DMS153 treated with DMSO at 0.1 percent for 48 hours (cell line): ENCODE data around the gene SPRR2E.
A peak's percentile ranks its signal among the peaks of the same experiment; 100 is the strongest.
"Not testable (repeated sequence)": the region's sequence is repeated elsewhere in the genome, so short reads cannot be mapped to it uniquely, and the experiment has no call there.

ENCODE experiments used
- DNase-seq: peaks from one replicate; lab custom pipeline; 2025; ENCODE audit not compliant: unreplicated experiment; lab: John Stamatoyannopoulos, UW

SPRR2E gene

DNA sequence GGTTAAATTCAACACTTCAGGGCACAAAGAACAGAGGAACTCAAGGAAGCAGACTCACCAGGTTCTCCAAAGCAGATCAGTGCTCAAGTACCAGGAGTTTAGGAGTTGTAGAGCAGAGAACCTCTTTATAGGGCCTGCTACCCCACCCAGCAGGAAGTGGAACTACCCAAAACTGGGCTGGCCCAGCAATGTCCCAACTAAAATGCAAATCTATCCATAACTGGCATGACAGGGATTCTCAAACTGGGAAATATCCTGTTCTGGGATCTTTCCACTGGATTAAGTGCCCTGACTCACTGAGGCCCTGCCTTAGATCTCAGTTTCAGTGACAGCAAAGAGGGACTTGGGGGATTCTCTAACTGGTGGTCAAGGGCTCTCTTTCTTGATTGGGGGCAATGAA, at the start of gene SPRR2E:
TSS of gene SPRR2E (minus strand) at position 101 of the 400 bp plus-strand sequence. CDS start 775 bp downstream, outside the sequence.
- no peak for DNase-seq

GRCh38 chr1:153141377-153141776, 47.1 kb upstream of the SPRR2E start:
- DNase-seq, result no peak

DNA sequence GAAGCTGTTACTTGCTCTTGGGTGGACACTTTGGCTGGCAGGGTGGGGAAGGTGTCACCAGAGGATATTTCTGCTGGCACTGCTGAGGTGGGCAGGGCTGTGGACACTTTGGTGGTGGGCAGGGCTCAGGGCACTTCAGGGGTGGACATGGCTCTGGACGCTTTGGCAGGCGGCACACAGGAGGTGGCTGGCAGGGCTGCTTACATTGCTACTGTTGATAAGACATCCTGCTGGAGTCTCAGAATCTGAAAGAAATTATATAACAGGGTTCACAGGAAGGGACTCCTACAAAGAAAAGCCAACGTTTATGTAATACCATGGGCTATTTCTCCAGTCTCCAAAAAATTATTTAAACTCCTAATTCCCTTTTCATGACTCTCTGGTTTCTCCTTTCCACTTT, 46.2 kb upstream of the SPRR2E start:
- DNase-seq, result no peak

- DNase-seq, result no peak
These were observed 39.4 kb upstream of the SPRR2E start for GRCh38 chr1:153133743-153134142.

- DNase-seq, result no peak
These were observed 38.9 kb upstream of the SPRR2E start for GRCh38 chr1:153133267-153133666.

DNA sequence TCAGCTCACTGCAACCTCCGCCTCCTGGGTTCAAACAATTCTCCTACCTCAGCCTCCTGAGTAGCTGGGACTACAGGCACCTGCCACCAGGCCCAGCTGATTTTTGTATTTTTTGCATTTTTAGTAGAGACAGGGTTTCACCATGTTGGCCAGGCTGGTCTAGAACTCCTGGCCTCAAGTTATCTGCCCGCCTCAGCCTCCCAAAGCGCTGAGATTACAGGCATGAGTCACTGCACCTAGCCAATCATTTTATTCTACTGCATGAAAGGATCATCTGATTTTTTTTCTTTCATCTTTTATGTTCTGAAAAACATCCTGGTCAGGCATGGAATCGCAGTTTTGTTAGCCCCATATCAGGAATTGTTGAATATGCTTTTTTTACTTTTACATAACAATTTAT, 34.4 kb upstream of the SPRR2E start:
- not testable (repeated sequence) for DNase-seq

GRCh38 chr1:153127296-153127695, 33.0 kb upstream of the SPRR2E start:
- DNase-seq, result no peak

DNA sequence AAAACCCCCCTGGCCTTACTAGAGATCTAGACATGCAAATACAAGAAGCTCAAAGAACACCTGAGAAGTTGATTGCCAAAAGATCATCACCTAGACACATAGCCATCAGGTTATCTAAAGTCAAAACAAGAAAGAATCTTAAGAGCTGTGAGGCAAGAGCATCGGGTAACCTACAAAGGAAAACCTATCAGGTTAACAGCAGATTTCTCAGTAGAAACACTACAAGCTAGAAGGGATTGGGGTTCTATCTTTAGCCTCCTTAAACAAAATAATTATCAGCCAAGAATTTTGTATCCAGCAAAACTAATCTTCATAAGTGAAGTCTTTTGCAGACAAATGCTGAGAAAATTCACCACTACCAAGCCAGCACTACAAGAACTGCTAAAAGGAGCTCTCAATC, 31.2 kb upstream of the SPRR2E start:
- DNase-seq, result no peak

DNA sequence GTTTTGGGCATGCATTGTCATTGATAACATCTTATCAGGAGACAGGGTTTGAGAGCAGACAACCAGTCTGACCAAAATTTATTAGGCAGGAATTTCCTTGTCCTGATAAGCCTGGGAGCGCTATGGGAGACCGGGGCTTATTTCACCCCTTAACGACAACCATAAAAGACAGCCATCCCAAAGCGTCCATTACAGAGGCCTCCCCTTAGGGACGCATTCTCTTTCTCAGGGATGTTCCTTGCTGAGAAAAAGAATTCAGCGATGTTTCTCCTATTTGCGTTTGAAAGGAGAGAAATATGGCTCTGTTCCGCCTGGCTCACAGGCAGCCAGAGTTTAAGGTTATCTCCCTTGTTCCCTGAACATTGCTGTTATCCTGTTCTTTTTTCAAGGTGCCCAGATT, 29.5 kb upstream of the SPRR2E start:
- DNase-seq, result not testable (repeated sequence)

DNA sequence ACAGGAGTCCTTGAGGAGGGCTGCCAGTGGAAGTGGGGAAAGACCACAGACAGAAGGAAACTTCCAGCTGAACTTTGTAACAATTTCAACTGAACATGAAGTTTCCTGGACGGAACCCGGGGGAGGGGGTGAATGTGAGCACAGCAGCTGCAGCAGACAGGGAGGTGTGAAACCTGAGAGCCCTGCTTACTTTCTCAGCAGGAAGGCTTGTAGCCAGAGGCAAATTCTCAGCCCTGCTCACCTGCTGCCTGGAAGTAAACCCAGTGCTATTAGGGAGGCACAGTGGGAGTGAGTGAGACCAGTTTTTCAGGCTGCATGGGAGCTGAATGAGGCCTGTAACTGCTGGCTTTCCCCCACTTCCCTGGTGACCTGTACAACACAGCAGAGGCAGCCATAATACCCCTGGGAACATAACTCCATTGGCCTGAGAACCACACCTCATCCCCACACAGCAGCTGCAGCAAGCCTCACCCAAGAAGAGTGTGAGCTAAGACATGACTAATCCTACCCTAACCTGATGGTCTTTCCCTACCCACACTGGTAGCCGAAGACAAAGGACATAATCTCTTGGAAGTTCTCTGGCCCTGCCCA, 28.6 kb upstream of the SPRR2E start:
- DNase-seq, result peak; percentile 87

GRCh38 chr1:153120945-153121344, 26.6 kb upstream of the SPRR2E start:
- no peak for DNase-seq

DNA sequence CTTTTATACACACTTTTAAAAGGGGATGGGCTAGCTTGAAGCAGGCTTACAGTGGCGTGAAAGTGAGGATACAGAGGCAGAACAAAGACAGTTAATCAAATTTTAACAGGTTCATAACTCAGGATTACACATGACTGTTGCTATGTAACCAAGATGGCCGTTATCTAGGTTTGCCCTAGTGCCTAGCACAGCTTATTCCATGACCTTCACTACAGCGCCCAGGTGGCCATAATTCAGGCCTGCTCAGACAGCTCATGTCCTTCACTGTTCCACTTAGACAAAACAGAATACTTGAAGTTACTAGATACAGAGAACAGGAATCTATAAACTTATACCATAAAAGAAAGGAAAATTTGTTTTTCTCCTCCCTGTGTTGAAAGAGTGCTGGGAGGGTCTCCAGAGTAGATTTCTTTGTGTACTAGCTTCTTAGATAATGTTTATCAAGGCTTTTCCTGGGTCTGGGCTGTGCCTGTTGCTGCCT, 25.2 kb upstream of the SPRR2E start:
- DNase-seq, result no peak

DNA sequence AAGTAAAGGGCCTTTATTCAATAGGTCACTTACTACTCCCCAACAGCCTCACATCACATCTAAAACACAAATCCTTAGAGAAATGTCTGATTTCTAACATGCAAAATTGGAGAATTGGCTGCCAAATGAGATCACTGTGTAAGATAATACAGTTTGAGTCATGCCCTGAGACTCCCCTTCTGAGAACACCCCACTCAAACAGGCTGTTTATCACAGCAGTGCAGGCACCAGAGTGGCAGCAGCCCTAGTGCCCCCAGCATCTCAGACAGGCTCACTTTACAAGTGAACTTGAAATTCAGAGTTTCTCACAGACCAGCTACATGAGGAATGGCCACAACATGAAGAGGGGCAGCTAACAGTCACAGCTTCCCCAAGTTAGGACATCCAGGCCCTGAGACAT, 20.9 kb upstream of the SPRR2E start:
- not testable (repeated sequence) for DNase-seq

GRCh38 chr1:153113416-153113815, 19.1 kb upstream of the SPRR2E start, which contains the start of gene SPRR2F:
Gene SPRR2F (minus strand): TSS chr1:153113516. CDS start chr1:153112733, 783 bp downstream.
- DNase-seq, result no peak

DNA sequence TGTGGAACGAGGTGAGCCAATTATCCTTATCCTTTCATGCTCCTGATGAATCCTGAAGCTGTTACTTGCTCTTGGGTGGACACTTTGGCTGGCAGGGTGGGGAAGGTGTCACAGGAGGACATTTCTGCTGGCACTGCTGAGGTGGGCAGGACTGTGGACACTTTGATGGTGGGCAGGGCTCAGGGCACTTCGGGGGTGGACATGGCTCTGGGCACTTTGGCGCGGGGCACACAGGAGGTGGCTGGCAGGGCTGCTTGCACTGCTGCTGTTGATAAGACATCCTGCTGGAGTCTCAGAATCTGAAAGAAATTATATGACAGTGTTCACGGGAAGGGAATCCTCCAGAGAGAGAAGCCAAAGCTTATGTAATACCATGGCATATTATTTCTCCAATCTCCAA, 18.1 kb upstream of the SPRR2E start:
- DNase-seq, result not testable (repeated sequence)

DNA sequence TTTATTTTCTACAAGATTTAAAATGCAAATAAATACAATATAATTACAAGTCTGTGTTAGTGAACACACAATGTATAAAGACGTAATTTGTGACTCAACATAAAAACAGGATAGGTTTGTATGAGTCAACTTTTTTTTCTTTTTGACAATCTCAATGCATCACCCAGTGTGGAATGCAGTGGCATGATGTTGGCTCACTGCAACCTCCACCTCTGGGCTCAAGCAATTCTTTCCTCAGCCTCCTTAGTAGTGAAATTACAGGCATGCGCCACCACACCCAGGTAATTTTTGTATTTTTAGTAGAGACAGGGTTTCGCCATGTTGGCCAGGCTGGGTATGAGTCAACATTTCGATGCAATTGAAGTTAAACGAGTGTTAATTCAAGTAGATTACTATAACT, 5.9 kb upstream of the SPRR2E start:
- DNase-seq, result no peak

DNA sequence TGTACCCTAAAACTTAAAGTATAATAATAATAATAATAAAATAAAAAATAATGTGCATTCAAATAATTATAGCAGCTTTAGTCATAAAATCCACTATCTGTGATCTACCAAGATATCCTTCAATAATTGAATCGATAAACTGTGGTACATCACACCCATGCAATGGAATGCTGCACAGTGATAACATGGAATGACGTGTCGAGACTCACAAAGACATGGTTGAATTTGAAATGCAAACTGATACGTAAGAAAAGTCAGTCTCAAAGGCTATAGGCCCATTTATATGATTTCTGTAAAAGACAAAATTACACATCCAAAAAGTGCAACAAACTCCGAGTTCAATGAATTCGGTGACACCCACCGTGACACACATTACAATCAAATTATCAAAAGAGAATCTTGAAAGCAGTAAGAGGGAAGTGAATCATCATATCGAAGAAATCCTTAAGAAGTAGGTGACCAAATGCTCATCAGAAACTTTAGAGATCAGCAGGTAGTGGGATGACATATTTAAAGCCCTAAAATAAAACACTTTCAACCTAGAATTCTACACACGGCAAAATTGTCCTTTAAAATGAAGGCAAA, 5.2 kb upstream of the SPRR2E start:
- DNase-seq, result no peak

DNA sequence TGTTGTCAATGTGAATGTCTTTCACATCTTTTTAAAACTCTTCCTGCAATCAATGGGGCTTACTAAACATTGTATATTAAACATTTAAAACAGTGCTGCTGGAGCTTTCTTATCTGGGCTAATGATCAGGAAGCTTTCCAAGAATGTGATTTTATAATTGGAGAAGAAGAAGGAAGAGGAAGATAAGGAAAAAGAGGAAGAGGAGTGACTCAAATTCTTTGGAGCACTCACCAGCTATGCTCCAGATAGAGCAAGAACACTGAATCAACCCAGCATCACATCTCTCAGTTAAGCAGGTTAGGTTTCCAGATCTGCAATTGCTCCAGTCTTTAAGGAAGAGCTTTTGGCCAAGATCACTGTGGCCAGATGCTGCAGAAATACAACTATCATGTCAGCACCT, 1.4 kb upstream of the SPRR2E start:
- DNase-seq, result no peak

DNA sequence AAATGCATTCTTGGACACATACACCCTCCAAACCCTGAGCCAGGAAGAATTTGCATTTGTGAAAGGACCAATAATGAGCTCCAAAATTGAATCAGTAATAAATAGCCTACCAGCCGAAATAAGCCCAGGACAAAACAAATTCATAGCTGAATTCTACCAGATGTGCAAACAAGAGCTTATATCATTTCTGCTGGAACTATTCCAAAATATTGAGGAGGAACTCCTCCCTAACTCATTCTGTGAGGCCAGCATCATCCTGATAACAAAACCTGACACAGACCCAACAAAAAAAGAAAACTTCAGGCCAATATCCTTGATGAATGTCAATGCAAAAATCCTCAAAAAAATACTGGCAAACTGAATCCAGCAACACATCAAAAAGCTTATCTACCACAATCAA, 6.7 kb downstream of the SPRR2E start:
- no peak for DNase-seq

DNA sequence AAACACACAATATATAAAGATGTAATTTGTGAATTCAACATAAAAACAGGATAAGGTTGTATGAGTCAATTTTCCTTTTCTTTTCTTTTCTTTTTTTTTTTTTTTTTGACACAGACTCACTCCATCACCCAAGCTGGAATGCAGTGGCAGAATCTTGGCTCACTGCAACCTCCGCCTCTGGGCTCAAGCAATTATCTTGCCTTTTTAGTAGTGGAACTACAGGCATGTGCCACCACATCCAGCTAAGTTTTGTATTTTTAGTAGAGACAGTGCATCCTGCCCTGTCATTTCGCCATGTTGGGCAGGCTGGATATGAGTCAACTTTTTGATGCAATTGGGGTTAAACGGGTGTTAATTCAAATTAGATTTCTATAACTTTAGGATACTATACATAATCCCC, 12.6 kb downstream of the SPRR2E start:
- no peak for DNase-seq

DNA sequence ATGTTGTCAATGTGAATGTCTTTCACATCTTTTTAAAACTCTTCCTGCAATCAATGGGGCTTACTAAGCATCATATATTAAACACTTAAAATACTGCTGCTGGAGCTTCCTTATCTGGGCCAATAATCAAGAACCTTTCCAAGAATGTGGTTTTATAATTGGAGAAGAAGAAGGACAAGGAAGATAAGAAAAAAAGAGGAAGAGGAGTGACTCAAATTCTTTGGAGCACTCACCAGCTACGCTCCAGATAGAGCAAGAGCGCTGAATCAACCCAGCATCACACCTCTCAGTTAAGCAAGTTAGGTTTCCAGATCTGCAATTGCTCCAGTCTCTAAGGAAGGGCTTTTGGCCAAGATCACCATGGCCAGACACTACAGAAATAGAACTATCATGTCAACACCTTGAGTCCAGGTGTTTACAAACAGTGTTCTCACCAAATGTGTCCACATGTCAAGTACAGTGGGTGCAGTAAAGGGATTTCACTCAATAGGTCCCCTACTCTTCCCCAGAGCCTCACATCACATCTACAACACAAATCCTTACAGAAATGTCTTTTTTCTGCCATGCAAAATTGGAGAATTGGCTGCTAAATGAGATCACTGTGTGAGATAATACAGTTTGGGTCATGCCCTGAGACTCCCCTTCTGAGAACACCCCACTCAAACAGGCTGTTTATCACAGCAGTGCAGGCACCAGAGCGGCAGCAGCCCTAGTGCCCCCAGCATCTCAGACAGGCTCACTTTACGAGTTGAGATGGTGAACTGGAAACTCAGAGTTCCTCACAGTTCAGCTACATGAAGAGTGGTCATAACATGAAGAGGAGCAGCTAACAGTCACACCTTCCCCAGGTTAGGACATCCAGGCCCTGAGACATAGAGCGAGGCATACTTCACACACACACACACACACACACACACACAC, 21.3 kb downstream of the SPRR2E start:
- no peak for DNase-seq

GRCh38 chr1:153071511-153071910, 22.8 kb downstream of the SPRR2E start, which contains the start of gene SPRR2B:
Gene SPRR2B (minus strand): TSS chr1:153071611. CDS start chr1:153070839, 772 bp downstream.
- DNase-seq, result no peak
